K562 (cell line): Measurements from ENCODE around the gene SCG3. TPM values are rescaled to one million over a fixed set of nuclear protein-coding genes. Genes with fewer than 3 reads are reported as not detected.

Source experiments
- HNRNPH1 ChIP-seq: fragments of 200-400 bp; formaldehyde crosslinking; optimal IDR thresholded peaks from 2 replicates; pipeline ENCODE3; 2017; ENCODE audit warnings: low read depth, mild to moderate bottlenecking, low read length, moderate library complexity
- REST ChIP-seq, 2 experiments: fragments of 450-650 bp; formaldehyde crosslinking in 1 of 2; IDR thresholded peaks; 2 replicates each; pipeline versions ENCODE4 v1.4.0 to v1.6.1; 2014 to 2020; ENCODE audit warnings: mild to moderate bottlenecking in 2 of 2, borderline replicate concordance in 1 of 2, low read depth in 1 of 2
- UBTF ChIP-seq, 2 experiments: IDR thresholded peaks; 2 replicates each; pipeline ENCODE4 v1.6.1; 2012; ENCODE audit warnings: improper control_type of control experiment in 2 of 2, low read depth in 2 of 2, low read length in 2 of 2, borderline replicate concordance in 1 of 2
- ZNF324 ChIP-seq: fragments of 250-450 bp; sonication (Bioruptor Pico); IDR thresholded peaks from 2 replicates; pipeline ENCODE4 v1.4.0; 2020; ENCODE audit warnings: mild to moderate bottlenecking
- polyA plus RNA-seq, 8 experiments: library from polyadenylated mRNA; depleted of rRNA in 4 of 8; stranded (reverse) in 5 of 8; unstranded in 3 of 8; fragments of >200 nt; fragmentation: Nextera tagmentation in 2 of 8; fragmentation: Illumina TruSeq in 1 of 8; extraction: Ambion mirVana in 2 of 8; extraction: Trizol in 1 of 8; gene quantifications; 2 replicates each; pipeline versions ENCODE4 v1.2.1 to v1.2.3, GENCODE V29; 2011 to 2014; ENCODE audit warnings: inconsistent platforms in 1 of 8, missing spikeins in 1 of 8
- total RNA-seq, 7 experiments: library from RNA; depleted of rRNA in 6 of 7; stranded (reverse); fragments of >200 nt in 6 of 7; fragmentation: Illumina TruSeq in 2 of 7; extraction: Trizol in 2 of 7; gene quantifications; 2 replicates each; pipeline versions ENCODE4 v1.2.1 to v1.2.3, GENCODE V29; 2011 to 2021; ENCODE audit warnings: low replicate concordance in 1 of 7

SCG3 gene
- total and polyA plus RNA-seq, 9 of the 15 experiments (the other 6 are each of a cell fraction or from before 2014, with no cell fraction given), result 13.0 to 43.8 (median 21.0) TPM

GRCh38 chr15:51737522-51738305, 56.4 kb downstream of the SCG3 start, which contains the start of gene LYSMD2 (continued):
- TF ChIP-seq HNRNPH1 (no peak), ZNF324 (CRISPR knock-in tag) (no peak), REST (IDR thresholded peaks at IDR 0.05; ENCODE audit: borderline replicate concordance) (0 out of 2 replicates have a peak, but pooled peaks have one; percentile 9), REST (CRISPR knock-in tag; IDR thresholded peaks at IDR 0.05; ENCODE audit: low read depth) (no peak; the same call in 1 of the 2 replicates), UBTF (IDR thresholded peaks at IDR 0.05; ENCODE audit: borderline replicate concordance in 1 of 2, low read depth in 2 of 2, low read length in 2 of 2) (peak in 1 of 2 experiments; percentile 80; a peak in 2 of 4 replicates)
